Progenitor cell of endocrine pancreas (in vitro differentiated cells): Measurements from ENCODE around the gene NDUFV1. TPM values are rescaled to one million over a fixed set of nuclear protein-coding genes. Genes with fewer than 3 reads are reported as not detected.

Experiments
- DNase-seq: peaks from one replicate; pipeline ENCODE4 v3.0.0; 2021; ENCODE audit warnings: low spot score; ENCODE audit not compliant: unreplicated experiment
- H3K27ac Mint-ChIP-seq: 2 replicates; pipeline ENCODE4 v1.8.0; 2021; ENCODE audit warnings: mild to moderate bottlenecking, moderate library complexity, mixed read lengths
- H3K27me3 Mint-ChIP-seq: 2 replicates; pipeline ENCODE4 v1.8.0; 2021; ENCODE audit warnings: mixed read lengths
- H3K36me3 Mint-ChIP-seq: 2 replicates; pipeline ENCODE4 v1.8.0; 2022; ENCODE audit warnings: mixed read lengths; ENCODE audit not compliant: insufficient read depth
- H3K4me1 Mint-ChIP-seq: 2 replicates; pipeline ENCODE4 v1.8.0; 2021; ENCODE audit warnings: low read depth, mixed read lengths
- H3K4me3 Mint-ChIP-seq: 2 replicates; pipeline ENCODE4 v1.8.0; 2021; ENCODE audit warnings: low read depth, mild to moderate bottlenecking, moderate library complexity, mixed read lengths
- H3K9me3 Mint-ChIP-seq: 2 replicates; pipeline ENCODE4 v1.8.0; 2021; ENCODE audit warnings: low read depth, mixed read lengths
- total RNA-seq: library from RNA; stranded (reverse); gene quantifications from 2 replicates; pipeline ENCODE4 v1.2.1, GENCODE V29; 2021
- TF ChIP-seq, protein P1 (sequence below): fragments of 200-600 bp; sonication (generic); IDR thresholded peaks from one replicate; pipeline ENCODE4 v1.5.0; 2021; ENCODE audit warnings: antibody characterized with exemption, mild to moderate bottlenecking; ENCODE audit not compliant: unreplicated experiment

The NDUFV1 gene
- total RNA-seq, 1 donor from 2014 or later = 137 TPM

DNA sequence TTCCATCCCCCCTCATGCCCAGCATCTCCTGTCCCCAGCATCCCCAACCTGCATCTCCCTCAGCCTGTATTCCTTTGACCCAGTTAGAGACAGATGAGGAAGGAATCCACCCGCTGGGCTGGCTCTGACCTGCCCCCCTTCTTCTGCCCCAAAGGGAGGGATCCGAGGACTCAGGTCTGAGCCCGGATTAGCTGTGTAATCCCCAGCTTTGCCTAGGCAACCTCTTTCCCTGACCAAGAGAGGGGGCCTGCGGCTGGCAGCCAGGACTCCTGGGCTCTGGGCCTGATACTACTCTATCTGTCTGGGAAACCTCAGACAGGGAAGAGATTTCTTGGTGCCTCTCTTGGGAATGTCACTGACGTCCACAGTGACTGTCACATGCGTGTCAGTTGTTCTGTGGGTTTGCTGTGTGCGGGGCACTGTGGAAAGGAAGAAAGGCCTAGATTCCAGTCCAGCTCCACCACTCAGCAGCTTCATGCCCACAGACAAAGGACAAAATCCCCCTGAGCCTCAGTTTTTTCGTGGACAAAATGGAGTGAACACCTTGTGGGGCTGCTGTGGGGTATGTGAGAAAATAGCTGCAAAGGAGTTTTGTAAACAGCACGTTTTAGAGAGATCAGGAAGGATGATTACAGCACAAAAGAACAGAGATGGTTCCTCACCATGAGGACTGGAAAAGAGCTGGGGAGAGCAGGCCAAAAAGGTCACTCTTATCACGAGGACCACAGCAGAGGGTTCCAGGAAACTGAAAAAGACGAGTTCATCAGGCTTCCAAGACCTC, 1.3 kb upstream of the NDUFV1 start:
- Mint-ChIP-seq H3K4me1 (peaks cover 14% of the 10 kb centered on the region), H3K4me3 (peak overlapping the region; percentile 52), H3K9me3 (peaks cover 5% of the 10 kb centered on the region), H3K27me3 (peaks cover 6% of the 10 kb centered on the region), H3K27ac (no peak overlapping the region), H3K36me3 (peaks cover 5% of the 10 kb centered on the region)
- no peak for DNase-seq
- TF ChIP-seq, protein P1, sequence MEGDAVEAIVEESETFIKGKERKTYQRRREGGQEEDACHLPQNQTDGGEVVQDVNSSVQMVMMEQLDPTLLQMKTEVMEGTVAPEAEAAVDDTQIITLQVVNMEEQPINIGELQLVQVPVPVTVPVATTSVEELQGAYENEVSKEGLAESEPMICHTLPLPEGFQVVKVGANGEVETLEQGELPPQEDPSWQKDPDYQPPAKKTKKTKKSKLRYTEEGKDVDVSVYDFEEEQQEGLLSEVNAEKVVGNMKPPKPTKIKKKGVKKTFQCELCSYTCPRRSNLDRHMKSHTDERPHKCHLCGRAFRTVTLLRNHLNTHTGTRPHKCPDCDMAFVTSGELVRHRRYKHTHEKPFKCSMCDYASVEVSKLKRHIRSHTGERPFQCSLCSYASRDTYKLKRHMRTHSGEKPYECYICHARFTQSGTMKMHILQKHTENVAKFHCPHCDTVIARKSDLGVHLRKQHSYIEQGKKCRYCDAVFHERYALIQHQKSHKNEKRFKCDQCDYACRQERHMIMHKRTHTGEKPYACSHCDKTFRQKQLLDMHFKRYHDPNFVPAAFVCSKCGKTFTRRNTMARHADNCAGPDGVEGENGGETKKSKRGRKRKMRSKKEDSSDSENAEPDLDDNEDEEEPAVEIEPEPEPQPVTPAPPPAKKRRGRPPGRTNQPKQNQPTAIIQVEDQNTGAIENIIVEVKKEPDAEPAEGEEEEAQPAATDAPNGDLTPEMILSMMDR = no peak

DNA sequence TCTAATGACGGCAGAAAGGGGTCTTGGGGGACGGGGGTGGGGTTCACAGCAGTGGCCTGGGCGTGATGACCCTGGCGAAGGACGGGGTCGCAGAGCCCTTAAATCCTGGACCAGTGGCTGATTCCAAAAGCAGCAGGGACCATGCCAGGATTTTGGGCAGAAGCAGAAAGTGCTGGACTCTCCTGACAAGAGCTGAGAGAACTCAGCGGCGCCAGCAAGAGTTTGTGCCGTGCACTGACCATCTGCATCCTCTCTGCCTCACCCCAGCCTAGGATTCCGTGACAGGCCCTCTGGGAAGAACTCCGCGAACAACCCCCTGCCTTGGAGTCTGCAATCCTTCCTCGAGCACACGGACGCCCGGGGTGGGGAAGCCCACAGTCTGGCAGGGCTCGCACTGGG, 644 bp upstream of the NDUFV1 start:
- Mint-ChIP-seq H3K9me3 (peaks cover 5% of the 10 kb centered on the region), H3K27ac (no peak overlapping the region), H3K27me3 (peaks cover 6% of the 10 kb centered on the region), H3K4me3 (peak overlapping the region; percentile 90), H3K36me3 (peaks cover 5% of the 10 kb centered on the region), H3K4me1 (peaks cover 14% of the 10 kb centered on the region)
- DNase-seq = no peak
- TF ChIP-seq, protein P1 = no peak

DNA sequence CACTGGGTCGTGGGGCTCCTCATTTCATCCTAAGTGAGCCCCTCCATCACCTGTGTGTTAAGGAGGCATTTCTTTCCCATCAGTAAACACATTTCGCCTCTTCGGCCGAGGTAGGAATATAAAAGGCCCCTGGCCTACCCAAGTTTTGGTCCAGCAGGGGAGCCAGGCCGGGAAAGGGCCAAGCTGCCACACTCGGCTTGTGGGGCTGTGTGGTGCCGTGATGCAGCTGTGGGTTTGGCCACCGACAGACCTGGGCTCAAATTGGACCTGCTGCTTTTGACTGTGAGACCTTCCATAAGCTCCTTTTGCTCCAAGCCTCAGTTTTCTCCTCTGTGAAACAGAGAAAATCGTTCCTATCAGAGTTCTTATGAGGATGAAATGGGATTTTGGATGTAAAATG, 771 bp downstream of the NDUFV1 start:
- H3K4me1 Mint-ChIP-seq = peaks cover 14% of the 10 kb centered on the region
- TF ChIP-seq, protein P1 = no peak
- H3K27ac Mint-ChIP-seq = peak overlapping the region; percentile 82
- H3K27me3 Mint-ChIP-seq = peaks cover 6% of the 10 kb centered on the region
- H3K9me3 Mint-ChIP-seq = peaks cover 5% of the 10 kb centered on the region
- H3K36me3 Mint-ChIP-seq = peaks cover 5% of the 10 kb centered on the region
- no peak for DNase-seq
- peak overlapping the region; percentile 90 for H3K4me3 Mint-ChIP-seq

DNA sequence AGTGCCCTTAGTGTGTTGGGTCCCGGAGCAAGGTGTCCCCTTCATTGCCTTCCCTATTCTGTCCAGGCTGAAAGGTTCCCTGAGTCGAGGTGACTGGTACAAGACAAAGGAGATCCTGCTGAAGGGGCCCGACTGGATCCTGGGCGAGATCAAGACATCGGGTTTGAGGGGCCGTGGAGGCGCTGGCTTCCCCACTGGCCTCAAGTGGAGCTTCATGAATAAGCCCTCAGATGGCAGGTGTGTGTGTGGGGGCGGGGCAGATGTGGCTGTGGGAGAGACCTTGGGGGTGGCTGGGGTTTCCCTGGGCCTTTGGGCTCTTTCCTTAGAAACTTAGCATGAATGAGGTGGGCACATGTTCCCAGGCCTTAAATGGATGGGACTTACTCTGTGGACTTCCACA, 1.8 kb downstream of the NDUFV1 start:
- no peak overlapping the region for H3K27ac Mint-ChIP-seq
- peaks cover 5% of the 10 kb centered on the region for H3K36me3 Mint-ChIP-seq
- H3K27me3 Mint-ChIP-seq = peaks cover 6% of the 10 kb centered on the region
- peaks cover 14% of the 10 kb centered on the region for H3K4me1 Mint-ChIP-seq
- H3K4me3 Mint-ChIP-seq = peak overlapping the region; percentile 90
- TF ChIP-seq, protein P1 = no peak
- no peak for DNase-seq
- no peaks in the 10 kb centered on the region for H3K9me3 Mint-ChIP-seq

DNA sequence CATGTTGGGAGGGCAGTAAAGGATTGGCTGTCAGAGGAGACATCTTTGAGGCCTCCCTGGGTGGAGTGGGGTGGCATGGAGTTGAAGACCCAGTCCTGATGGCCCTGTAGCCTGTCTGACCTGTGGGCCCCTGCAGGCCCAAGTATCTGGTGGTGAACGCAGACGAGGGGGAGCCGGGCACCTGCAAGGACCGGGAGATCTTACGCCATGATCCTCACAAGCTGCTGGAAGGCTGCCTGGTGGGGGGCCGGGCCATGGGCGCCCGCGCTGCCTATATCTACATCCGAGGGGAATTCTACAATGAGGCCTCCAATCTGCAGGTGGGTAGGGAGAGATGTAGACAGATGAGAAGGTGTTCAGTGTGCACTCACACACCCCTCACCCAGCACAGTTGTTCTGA, 2.6 kb downstream of the NDUFV1 start:
- no peak overlapping the region for H3K27ac Mint-ChIP-seq
- H3K36me3 Mint-ChIP-seq = peaks cover 5% of the 10 kb centered on the region
- no peaks in the 10 kb centered on the region for H3K9me3 Mint-ChIP-seq
- DNase-seq = no peak
- TF ChIP-seq, protein P1 = no peak
- H3K4me3 Mint-ChIP-seq = no peak overlapping the region
- H3K4me1 Mint-ChIP-seq = peaks cover 14% of the 10 kb centered on the region
- peaks cover 4% of the 10 kb centered on the region for H3K27me3 Mint-ChIP-seq
